ENCODE data around the gene KRT80.
A peak's percentile ranks its signal among the peaks of the same experiment; 100 is the strongest.

Gene KRT80

DNA sequence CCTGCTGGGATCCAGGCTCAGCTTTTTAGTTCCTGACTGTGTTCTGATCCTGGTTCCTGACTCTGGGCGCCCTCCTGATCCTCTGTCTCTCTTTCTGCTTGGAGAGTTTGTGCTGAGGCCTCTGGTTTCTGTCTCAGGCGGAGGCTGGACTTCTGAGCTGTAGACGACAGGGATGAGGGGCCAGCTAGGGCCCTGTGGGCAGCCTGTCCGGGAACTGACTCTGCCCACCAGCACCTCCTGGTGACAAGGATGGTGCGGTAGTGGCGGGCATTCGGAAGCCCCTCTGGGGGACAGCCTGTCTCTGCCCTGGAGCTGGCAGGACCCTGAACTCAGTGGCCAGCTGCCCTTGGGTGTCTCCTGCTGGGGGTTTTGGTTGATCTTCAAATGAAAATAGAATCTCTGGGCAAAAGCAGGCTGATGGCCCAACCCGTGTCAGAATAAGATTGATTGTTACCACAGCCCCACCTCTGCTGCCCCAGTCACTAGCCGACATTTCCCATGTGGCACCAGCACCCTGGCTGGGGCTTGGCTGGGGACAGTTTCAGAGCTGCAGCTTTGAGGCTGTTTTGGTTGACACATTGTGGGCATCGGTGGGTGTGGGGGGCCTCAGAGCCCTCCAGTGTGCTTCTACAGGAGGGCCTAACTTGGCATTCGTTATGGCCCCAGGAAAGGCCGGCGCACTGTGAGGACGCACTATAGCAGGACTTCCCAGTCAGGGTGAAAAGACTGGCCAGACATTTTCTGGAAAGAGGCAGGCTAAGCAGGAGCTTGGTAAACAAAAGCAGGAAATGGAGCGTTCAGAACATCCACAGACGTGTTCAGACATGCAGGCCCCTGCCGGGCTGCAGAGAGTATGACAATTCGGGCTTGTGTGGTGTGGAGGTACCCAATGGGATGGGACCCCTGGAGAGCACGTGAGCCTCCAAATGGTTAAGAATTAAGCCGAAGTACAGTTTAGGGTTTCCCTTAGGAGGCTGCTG is 16.2 kb downstream of the KRT80 start:
- no peak for DNase-seq

DNA sequence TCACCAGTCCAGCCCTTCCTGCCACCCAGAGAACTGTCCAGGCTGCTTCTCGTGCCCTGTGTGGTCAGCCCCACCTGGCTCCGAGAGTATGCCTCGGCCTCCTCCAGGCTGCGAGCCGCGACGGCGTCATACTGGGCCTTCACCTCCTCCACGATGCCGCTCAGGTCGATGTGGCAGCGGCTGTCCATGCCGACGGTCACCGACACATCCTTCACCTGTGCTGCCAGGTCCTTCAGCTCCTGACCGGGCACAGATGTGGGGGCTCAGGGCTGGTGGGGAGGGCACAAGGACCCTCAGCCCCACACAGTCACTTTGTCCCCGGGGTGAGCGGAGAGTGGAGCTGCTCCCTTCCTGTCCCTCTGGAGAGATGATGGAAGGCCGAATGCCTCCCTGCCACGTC is 18.3 kb downstream of the KRT80 start:
- no peak for DNase-seq

DNA sequence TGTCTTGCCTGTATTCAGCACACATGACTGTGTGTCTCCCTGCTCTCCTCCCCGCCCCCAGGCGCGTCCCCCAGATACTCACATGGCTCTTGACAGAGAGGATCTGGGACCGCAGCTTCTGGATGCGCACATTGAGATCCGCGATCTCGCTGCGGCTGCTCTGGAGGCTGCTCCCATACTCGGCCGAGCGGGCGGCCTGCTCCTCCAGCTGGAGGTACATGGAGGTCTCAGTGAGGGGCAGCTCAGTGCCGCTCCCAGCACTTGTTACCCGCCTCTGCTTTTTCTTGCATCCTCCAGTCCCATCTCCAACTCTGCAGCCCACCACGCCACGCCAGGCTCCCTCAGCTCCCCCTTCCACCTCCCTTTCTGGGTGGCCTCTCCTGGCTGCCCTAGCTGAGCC is 18.9 kb downstream of the KRT80 start:
- DNase-seq = no peak

DNA sequence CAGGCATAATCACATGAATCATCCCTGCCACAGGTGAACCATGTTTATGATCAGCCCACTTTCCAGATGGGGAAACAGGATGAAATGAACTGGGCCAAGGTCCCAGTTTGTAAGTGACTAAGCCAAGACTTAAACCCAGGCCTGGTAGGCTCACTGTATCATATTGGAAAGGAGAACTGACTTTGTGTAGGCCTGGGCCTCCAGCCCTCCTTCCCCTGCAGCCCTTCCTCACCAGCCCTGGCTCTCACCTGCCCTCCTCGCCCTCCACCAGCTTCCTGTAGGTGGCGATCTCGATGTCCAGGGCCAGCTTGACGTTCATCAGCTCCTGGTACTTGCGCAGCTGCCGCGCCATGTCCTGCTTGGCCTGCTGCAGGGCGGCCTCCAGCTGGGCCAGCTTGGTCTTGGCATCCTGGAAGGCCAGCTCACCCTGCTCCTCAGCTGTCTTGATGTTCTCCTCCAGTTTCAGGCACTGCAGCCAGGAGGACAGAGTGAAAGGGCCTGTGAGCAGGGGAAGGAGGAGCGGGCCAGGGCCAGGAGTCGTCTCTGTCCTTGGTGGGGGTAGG is 19.8 kb downstream of the KRT80 start:
- DNase-seq = no peak

DNA sequence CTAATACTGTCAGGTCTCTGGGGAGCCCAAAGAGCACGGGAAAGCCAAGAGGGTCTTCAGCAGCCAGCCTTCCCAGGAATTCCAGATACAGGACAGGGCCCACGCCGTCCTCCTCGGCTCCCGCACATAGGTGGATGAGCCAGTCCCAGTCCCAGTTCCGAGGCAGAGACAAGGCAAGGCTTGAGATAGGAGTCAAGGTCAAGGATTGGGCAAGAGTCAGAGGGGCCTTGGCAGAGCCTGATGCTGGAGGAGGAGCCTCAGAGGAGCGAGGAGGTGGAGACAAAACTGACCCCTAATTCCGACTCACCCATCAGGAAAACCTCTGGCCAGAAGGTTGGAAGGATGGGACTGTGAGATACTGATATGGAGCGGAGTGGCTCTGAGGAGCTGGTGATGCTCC is 21.0 kb downstream of the KRT80 start:
- no peak for DNase-seq

GRCh38 chr12:52169886-52170285 is 21.9 kb downstream of the KRT80 start:
- no peak for DNase-seq

GRCh38 chr12:52168019-52168717 is 23.6 kb downstream of the KRT80 start:
- no peak for DNase-seq

DNA sequence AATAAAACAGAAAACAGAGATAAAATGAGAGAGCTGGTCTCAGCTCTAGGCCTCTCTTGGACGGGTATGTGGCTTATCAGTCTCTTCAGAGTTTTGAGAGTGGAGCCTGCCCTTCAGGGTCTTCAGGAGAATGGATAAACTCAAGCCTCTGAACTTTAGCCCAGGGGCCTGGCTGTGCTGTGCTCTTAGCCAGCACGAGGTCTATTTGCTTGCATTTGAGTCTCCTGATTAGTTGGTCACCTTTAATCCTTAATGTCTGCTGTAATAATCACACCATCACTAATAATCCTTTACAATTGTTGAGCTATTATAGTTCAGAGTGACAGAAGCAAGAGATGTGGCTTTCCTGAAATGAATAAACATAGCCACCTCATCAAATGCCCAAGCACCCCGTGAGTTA is 24.3 kb downstream of the KRT80 start:
- no peak for DNase-seq

GRCh38 chr12:52166672-52167071 is 25.1 kb downstream of the KRT80 start:
- no peak for DNase-seq

DNA sequence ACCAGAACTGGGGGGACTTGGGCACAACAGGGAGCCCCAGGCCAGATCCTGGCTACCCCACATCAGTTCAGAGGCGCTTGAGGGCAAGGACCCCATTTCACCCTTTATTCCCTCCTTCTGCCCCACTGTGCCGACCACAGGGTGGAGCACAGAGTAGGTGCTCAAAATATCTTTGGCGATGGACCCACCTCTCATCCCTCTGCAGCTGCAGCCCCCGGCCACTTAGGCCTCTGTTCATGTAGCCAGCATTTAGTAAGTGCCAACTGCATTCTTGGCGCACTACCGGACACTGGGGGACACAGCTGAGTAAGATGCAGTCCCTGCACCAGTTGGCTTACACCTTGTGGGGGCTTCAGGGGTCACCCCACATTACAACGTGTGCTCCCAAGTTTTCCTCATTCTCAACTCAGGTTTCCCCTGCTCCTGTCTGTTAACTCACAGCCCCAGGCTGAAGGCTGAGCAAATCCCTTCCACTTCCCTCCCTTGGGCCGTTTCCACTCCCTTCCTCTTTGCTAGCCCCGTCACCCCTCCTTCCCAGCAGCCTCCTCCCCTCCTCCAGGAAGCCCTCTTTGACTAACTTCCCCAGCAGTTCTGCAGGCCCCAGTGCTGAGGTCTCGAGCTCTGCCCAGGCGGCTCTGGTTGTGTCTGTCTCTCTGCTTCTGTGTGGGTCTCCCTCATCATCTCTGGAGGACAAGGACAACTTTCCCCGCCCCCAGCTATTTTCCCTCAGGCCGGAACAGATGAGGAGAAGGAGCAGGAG is 26.5 kb downstream of the KRT80 start:
- DNase-seq = no peak

DNA sequence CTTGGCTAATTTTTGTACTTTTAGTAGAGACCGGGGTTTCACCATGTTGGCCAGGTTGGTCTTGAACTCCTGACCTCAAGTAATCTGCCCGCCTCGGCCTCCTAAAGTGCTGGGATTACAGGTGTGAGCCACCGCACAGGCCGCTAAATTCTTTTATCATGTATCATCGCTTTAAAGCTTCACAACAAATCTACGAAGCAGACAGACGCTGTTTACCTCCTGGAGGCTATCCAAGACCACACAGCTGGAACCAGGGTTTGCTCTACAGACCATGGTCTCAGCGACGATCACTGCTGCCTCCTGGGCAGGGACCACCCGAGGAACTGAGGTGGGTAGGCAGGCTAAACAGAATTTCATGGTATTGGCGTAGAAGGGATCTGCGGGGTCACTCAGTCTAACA is 27.2 kb downstream of the KRT80 start:
- no peak for DNase-seq

- DNase-seq = no peak
Measured at GRCh38 chr12:52162981-52163380, 28.8 kb downstream of the KRT80 start.

DNA sequence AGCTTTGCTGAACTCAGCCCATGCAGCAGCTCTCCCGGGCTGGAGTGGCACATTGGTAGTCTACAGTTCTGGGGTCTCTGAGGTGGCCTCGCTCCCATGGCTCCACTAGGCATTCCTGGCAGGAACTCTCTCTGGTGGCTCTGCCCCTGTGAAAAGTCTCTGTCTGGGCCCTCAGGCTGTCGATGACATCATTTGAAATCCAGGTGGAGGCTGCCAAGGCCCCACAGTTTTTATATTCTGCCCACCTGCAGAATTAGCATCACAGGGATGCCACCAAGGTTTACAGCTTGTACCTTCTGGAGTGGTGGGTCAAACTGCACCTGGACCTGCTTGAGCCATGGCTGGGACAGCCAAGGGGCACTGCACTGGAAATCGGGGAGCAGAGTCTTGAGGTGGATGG is 31.6 kb downstream of the KRT80 start:
- DNase-seq = no peak

GRCh38 chr12:52157566-52158150 is 34.2 kb downstream of the KRT80 start:
- DNase-seq = no peak

DNA sequence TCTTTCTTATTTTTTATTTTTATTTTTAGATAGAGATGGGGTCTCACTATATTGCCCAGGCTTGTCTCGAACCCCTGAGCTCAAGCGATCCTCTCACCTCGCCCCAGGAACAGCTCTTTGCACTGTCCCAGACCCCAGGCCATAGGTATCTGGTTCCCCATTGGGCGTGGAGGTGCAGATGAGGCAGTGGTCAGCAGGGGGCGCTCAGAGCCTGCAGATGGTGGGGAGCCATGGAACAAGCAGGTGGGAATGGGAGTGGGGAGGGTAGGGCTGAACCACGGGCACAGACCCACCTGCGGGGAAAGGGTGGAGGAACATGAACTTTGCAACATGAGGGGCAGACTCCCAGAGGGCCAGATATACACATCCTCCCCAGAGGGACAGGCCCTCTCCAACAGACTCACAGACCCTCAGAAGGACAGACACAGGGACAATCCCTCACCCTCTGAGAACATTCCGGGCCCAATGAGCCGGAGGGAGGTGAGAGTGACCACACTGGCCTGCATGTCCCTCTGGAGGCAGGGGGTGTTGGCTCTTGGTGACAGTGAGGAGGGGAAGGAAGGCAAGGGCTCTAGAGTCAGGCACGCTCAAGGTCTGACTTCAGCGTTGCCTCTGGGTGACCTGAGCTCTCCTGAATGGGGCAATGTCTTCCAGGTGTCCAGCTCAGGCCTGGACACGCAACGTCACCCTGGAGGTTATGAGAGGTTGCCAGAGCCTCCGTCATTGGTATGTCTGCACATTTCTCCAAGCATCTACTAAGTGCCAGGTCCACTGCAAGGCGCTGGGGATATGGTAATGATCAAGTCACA is 34.9 kb downstream of the KRT80 start:
- peak; percentile 72 for DNase-seq

DNA sequence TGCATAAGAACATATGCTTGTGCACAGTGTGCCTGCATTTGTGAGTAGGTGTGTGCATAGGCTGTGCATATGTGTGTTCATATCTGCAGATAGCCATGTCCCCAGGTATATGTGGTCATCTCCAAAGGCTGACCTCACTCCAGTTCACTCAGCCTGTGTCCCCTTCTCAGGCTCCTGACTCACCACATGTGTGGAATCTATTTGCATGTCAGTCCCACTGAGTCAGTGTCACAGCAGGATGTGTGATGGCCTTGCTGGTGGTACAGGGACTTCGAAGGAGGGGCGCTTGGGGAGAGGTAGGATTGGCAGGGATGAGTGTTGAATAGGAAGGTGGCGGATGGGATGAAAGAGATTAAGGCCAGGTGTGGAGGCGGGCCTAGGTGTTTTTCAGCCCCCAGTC is 35.5 kb downstream of the KRT80 start:
- DNase-seq = no peak

DNA sequence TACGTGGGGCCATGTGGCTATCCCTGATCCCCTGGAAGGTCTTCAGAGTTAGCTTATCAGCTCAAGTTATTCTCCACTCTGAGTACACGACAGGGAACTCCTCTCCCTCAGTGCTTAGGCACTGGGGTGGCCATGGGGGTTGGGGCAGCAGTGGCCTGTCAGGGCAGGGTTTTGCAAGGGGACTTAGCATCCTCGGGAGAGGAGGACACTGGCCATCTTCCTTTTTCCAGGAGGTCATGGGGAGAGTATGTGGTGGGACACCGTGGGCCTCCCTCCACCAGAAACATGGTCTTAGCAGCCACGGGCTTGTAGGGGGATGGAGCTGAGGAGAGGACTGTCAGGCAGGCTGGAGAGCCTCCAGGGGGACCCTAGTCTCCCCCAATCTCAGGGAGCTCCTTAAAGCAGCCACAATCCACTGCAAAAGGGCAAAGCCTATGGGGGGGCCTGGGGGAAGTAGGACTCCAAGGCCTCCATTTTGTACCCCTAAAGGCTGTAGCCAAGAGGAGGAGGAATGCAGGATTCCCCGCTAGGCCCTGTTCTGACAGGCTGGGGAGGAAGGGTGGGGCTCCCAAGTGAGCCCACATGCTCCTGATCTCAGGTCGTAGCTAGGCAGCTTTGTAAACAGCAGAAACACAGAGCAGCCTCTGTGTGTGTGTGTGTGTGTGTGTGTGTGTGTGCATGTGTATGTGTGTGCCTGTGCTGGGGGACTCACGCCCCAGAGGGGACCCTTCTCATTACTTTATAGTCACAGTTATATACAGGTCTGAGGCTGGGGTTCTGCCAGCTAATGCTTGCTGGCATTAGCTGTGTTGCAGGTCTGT is 36.6 kb downstream of the KRT80 start:
- DNase-seq = no peak

DNA sequence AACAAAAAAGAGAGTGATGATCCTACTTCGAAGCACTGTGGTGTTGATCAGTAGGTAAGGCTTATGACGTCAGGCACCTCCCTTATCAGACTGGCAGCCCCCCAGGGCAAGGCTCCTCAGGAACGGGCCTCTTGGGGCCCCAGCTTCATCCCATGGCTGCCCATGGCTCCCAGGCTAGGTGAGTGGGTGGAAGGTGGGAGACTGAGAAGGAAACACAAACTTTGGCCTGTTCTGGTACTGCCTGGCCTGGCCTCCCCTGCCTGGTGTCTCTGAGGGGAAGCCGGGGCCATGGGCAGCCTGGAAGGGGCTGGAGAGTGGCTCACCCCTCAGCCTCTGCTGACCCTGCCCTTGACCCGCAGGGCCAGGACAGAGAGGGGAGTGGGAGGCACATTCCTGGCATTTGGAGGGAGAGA is 38.9 kb downstream of the KRT80 start:
- no peak for DNase-seq

DNA sequence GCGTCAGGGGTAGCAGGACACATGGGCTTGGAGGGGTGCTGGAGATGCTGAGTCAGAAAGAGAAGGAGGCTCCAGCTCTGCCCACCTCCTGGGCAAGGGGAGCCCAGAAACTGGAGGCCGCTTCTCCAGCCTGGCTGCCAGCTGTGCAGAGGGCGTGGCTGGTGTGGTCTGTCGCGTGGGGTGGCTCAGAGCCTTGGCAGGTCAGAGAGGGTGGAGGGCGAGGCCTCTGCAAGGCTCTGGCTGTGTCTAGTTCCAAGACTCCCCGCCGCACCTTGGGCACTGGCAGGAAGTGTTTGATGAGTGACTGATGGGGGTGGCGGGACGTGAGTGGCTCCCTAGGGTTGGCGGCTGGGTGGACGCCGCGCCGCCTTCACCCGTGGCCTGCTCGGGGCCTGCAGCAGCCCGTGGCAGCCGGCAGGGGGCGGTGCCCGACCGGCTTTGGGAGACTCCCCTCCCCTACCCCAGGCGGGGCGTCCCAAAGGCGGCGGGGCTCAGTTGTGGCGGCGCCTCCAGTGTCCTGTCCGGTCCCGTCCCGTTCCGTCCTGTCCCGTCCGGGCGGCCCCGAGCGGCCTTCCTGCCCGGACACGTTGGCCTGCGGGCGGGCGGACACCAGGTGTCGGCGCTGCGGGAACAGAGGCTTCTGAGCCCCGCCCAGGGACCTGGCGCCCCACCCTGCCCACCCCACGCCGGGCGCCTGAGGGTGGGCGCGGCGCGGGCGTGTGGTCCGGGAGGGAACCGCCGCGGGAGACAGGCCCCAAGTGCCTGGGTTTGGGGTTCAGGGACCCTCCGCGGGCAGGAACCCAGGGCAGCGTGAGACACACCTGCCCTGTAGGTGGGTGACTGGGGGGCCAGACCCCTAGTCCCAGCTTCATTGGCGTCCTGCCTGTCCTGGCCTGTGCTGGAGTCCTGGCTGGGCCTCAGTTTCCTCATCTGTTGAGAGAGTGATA is 39.7 kb downstream of the KRT80 start:
- peak; percentile 79 for DNase-seq
